Stimulated activated naive CD4-positive, alpha-beta T cell treated with Interleukin-2 at 50 U/mL for 16 hours (primary cell): ENCODE measurements around the gene CLN6.
"Not testable (repeated sequence)": the region's sequence is repeated elsewhere in the genome, so short reads cannot be mapped to it uniquely, and the experiment has no call there.

Experiments used
- DNase-seq: peaks from one replicate; lab custom pipeline; 2025; lab: John Stamatoyannopoulos, UW

Gene CLN6

DNA sequence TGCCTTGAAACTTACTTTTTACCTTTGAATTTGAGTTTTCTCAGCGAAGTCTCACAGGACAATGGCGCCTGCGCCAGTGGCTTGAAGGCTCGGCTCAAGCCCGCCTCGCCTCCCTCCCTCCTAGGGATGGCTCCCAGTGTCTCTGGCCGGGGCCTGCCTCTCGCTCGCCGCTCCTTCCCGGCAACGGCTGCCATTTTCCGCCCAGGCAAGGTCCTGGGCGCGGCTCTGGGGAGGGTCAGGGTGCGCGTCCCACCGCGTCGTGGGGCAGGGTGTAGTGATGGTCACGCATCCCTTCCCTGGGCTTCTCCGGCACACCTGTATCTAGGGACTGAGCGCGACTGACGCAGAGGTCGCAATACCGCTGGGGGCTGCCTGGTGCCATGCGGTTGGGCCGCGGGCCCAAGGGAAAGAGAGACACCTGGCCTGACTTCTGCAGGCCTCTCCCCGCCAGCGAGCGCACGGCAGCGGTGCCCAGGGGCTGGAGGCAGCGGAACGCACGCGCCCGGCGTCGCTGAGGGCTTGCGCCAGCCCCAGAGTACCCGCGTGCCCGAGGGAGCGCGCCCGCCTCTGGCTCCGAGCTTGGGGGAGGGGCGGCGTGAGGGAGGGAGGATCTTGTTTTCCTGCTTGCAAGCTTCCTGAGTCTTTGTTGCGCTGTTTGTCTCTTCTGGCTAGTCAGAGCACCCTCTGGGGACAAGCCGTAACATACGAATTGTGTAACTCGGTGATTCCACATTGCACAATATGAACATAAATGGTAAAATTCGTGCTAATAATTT is 27.3 kb upstream of the CLN6 start:
- DNase-seq, result peak; percentile 41

DNA sequence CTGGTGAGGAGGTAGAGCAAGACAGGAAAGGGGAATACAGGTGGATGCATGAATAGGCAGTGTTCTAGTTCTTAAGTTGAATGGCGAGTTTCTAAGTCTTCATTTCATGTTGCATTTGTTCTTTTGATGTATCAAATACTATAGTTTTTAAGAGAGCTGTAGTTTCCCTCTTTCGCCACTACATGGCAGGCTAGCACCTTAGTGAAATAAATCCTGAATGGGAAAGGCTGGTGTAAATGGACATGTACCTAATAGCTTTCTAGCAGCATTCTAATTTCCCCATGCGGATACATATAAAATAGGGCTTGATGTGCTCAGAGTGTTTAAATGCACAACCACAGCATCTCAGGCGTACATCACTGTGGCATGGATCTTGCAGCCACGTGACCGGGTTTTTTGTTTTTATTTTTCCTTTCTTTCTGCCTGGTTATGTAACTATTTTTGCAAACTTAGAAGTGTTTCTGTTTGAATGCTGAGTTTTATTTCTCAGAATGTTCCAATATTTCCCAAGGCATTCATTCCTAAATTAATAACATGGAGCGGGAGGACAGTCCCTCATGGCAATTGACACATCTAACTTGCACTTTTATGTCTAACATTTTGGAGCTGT is 23.5 kb upstream of the CLN6 start:
- DNase-seq, result peak; percentile 11

DNA sequence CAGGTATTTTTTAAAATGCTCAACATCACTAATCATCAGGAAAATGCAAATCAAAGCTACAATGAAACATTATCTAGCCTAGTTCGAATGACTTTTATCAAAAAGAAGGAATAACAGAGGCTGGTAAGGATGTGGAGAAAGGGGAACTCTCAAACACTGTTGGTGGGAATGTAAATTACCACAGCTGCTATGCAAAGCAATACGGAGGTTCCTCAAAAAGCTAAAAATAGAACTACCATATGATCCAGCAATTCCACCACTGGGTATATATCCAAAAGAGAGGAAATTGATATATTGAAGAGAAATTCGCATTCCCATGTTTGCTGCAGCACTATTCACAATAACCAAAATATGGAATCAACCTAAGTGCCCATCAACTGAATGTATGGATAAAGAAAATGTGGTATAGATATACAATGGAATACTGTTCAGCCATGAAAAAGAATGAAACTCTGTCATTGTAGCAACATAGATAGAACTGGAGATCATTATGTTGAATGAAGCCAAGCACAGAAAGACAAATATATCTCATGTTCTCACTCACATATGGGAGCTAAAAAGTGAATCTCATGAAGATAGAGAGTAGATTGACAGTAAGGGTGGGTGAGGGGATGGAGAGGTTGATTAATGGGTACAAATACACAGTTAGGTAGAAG is 19.7 kb upstream of the CLN6 start:
- DNase-seq, result no peak

DNA sequence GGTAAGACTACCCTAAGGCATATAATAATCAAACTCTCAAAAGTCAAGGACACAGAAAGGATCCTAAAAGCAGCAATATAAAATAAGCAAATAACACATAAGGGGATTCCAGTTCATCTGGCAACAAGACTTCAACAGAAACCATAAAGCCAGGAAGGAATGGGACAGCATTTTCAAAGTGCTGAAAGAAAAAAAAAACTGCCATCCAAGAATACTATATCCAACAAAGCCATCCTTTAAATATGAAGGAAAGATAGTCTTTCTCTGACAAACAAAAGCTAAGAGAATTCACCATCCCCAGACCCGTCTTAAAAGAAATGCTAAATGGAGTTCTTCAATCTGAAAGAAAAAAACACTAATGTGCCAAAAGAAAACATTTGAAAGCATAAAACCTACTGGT is 14.7 kb upstream of the CLN6 start:
- DNase-seq, result no peak

DNA sequence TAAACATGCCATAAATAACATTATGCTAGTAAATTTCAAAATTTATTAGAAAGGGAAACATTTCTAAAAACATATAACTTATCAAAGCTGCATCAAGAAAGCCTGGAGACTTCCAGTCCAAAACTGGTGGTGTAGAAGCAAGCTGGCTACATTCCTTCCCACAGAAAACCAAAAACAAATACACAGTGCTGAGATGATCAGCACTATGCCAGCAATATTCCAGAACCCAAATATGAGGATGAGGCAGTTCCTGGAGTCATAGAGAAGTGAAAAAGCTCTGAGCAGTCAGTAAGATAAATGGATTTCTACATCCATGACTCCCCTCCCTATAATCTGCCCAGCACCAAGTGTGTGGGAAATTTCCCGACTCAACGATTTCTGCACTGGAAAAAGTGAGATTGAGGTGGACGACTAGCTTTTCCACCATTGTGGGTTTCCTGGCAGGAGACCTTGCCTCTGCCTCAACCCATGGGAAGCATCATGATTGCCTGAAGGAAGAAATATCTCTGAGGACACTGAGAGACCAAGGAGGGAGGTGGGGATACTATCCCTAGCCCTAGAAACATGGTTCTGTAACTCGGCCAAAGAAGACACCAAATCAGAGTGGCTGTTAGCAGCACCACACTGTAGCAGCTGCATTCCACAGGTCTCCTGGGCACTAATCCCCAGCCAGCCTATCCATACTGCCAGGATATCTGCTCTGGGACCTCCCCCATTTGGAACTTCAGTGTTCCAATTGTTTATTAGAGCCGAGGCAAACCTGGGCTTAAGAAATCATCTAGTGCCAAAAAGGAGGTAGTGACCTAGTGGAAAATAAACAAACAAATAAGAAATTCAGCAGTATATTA is 11.8 kb upstream of the CLN6 start:
- no peak for DNase-seq

DNA sequence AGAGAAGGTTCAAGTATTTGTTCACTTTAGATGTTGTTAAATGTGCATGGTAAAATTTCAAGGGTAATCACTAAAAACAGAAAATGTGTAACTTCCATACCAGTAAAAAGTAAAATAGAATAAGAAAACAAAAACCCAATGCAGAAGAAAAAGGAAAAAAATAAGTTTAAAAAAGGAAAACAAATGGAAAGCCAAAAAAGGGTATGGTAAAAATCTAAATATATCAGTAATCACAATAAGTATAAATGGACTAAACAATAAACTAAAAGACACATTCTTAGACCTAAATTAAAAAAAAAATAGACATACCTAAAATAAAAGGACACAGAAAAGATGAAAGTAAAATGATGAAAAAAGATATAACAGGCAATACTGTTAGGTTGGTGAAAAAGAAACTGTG is 9.5 kb upstream of the CLN6 start:
- no peak for DNase-seq

DNA sequence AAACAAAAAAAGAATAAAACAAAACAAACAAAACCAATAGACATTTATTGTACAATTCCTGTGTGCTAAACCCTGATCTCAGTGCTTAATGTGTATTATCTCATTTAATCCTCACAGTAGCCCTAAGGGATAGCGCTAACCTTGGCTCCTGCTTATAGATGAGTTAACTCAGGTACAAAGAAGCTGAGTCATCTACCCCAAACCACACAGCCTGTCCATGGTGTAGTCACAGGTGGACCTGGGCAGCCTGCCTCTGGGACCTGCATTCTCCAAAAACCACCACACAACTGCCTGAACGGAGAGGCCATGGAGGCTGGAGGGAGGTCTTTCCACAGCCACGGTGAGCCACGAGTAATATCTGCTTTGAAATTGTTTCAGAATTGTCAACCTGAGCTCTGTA is 5.5 kb upstream of the CLN6 start:
- DNase-seq, result no peak

- not testable (repeated sequence) for DNase-seq
Observed at GRCh38 chr15:68234520-68234919, 5.0 kb upstream of the CLN6 start.

DNA sequence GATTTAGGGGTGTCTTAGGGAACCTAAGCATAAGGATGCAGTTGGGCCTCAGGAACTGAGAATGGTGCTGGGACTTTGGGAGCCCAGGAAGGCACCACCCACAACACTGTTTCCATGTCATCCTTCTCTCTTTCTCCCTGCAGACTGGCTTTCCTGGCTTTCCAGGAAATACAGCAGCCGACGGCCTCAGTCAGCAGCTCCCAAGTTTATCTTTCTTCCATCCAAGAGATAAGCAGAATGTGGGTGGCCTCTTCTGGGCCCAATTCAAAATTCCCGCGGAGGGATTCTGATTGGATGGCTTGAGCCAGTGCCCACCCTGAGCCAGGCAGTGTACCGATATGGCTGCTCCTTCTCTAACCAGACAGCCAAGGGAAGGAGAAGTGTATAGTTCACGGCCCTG is 4.5 kb upstream of the CLN6 start:
- no peak for DNase-seq

DNA sequence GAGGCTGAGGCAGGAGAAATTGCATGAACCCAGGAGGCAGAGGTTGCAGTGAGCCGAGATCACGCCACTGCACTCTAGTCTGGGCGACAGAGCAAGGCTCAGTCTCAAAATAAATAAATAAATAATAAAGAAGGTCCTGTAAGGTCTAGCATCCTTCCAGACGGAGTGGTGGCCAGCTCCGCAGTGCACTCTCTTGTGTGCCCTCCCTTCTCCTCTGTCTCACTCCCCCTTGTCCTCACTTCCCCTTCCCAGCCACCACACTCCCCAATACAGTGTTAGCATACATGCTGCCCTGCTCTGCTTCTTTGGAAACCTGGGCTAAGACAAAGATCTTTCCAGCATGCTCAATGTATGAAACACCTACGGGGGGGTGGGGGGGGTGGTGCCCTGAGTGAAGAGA is 3.4 kb upstream of the CLN6 start:
- DNase-seq, result no peak

DNA sequence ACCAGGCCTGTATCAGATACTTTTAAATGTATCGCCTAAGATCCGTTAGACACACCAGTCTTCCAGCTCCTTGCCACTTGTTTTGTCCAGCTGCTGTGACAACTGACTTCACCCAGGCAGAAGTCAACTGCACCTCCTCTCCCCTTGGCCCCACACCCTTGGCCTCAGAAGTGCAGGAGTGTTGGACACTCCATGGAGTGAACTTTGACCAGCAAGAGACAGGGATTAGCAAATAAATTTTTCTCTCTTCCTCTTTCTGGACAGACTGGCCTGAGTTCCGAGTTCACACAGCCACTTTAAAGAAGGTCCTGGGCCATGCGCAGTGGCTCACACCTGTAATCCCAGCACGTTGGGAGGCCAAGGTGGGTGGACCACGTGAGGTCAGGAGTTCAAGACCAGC is 2.9 kb upstream of the CLN6 start:
- no peak for DNase-seq

- DNase-seq, result no peak
Observed at GRCh38 chr15:68231102-68231818, 1.7 kb upstream of the CLN6 start.

GRCh38 chr15:68230157-68231100 is 901 bp upstream of the CLN6 start:
- DNase-seq, result peak; percentile 6

GRCh38 chr15:68228971-68229385 is 550 bp downstream of the CLN6 start:
- no peak for DNase-seq

DNA sequence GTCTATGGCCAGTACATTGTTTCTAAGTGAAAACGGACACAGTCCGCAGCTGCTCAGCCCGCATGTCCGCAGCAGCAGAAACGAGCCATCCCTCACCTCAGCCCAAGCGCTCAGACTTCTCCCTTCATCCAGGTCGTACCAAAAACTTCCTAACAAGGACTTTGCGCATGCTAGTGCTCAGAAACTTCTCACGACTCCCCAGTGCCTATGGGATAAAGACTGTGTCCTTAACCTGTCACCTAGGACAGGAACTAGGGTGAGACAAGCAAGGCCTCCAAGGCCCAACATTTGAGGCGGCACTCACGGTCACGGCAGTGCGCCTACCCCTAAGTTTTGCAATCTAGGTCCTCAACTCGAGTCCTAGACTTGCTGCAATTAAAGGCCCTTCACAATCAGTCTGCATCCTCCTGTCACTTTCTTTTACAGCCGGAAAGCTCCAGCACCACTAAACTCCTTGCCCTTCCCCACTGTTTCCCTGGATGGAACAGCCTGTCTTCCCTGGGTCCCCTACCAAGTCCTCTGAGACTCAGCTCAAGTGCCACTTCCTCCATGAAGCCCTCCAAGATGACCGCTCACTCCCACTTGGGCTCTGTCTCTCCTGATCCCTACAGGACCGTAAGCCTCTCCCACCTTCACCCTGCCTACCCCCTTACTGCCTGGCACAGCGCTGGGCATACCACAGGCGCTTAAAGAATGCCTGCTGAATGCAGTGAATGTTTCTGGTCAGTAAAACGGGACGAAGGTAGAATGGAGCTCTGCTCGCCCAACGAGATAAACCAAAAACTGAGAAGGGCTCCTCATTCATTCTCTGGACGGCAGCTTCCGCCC is 1.2 kb downstream of the CLN6 start:
- DNase-seq, result no peak

DNA sequence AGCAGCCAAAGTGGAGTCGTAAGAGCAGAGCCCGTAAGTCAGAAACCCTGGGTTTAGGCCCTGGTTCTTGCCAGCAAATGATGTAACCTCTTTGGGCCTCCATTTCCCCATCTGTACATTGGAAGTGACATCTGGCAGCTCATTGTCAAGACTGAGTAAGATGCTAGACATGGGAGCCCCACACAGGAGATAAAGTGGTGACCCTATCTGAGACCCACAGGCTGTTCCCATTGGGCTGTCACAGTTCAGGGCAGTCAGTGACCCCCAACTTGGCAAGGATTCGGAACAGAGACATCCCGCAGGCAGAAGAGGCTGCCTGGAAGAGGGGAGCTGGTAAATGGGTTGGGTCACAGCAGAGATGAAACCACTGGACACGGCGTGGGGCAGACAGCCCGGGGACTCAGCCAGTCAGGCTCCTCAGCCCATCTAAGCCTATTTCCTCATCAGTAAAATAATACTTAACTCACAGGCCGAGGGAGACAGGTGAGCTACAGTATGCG is 1.8 kb downstream of the CLN6 start:
- no peak for DNase-seq

DNA sequence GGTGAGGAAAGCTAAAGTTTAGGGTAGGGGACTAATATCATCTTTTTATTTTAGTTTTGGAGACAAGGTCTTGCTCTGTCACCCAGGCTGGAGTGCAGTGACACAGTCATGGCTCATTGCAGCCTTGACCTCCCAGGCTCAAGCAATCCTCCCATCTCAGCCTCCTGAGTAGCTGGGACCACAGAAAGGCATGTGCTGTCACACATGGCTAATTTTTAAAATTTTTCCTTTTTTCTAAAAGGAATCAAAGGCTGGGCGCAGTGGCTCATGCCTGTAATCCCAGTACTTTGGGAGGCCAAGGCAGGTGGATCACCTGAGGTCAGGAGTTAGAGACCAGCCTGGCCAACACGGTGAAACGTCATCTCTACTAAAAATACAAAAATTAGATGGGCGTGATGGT is 4.1 kb downstream of the CLN6 start:
- not testable (repeated sequence) for DNase-seq

DNA sequence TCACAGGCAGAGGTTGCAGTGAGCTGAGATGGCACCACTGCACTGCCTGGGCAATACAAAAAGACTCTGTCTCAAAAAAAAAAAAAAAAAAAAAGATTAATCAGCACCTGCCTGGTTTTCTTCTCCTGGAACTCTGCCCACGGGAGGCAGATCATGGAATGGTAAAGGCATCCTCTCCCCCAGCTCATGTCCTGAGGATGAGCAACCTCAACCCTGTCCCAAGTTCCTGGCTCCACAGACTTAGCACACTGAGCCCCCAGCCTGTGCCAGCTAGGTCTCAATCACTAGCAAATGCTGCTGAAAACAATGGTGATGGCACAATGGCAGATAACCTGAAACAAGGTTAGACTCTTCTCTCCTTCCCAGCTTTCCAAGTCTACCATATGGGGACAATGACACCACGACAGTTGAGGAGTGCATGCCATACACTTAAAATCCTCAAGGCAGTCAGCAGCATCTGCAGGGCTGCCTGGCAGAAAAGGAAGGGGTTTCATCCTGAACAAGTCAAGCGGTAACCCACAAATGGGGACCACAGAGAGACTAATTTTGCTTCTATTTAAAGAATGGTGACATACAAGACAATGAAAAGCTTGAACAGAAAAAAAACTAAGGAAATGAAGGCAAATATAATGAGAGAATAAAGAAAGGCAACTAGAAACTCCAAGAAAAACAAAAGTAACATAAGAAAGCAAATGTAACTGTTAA is 4.8 kb downstream of the CLN6 start:
- DNase-seq, result no peak

- DNase-seq, result no peak
Observed at GRCh38 chr15:68224108-68224507, 5.4 kb downstream of the CLN6 start.
